Heart right ventricle (tissue), 16 donors: ENCODE results near the gene ANKRD24. TPM values are rescaled to one million over a fixed set of nuclear protein-coding genes. Genes with fewer than 3 reads are reported as not detected.
A peak's percentile ranks its signal among the peaks of the same experiment; 100 is the strongest.

Source experiments
- ATAC-seq, 8 donors: fragments of 200-7000 bp; cut with Tn5 transposase; one replicate each; pipeline ENCODE4 v1.9.1; 2020; ENCODE audit warnings: mild to moderate bottlenecking in 8 of 8, moderate library complexity in 8 of 8, moderate number of reproducible peaks in 1 of 8
- DNase-seq, 2 donors: peaks; one replicate each; pipeline ENCODE4 v3.0.0-alpha.2; 2020
- H3K27ac ChIP-seq, 10 donors: fragments of 200-600 bp; sonication (generic) in 2 of 10; one replicate each; pipeline versions ENCODE4 v1.5.0 to v1.8.0; 2020 to 2022; ENCODE audit warnings: mild to moderate bottlenecking in 3 of 10
- H3K27me3 ChIP-seq, 7 donors: fragments of 200-600 bp; one replicate each; pipeline ENCODE4 v1.8.0; 2021 to 2022; ENCODE audit warnings: mild to moderate bottlenecking in 2 of 7
- H3K36me3 ChIP-seq, 9 donors: fragments of 200-600 bp; sonication (generic) in 1 of 9; one replicate each; pipeline versions ENCODE4 v1.5.0 to v1.8.0; 2020 to 2022; ENCODE audit warnings: mild to moderate bottlenecking in 2 of 9
- H3K4me1 ChIP-seq, 9 donors: fragments of 200-600 bp; sonication (generic) in 1 of 9; one replicate each; pipeline versions ENCODE4 v1.5.0 to v1.8.0; 2020 to 2022; ENCODE audit warnings: mild to moderate bottlenecking in 4 of 9
- H3K4me3 ChIP-seq, 10 donors: fragments of 200-600 bp; sonication (generic) in 2 of 10; one replicate each; pipeline versions ENCODE4 v1.5.0 to v1.8.0; 2020 to 2022; ENCODE audit warnings: mild to moderate bottlenecking in 7 of 10, moderate library complexity in 2 of 10
- H3K9me3 ChIP-seq, 11 donors: fragments of 200-600 bp in 10 of 11; sonication (generic) in 2 of 11; one replicate each; pipeline versions ENCODE4 v1.5.0 to v1.8.0; 2013 to 2022; ENCODE audit warnings: mild to moderate bottlenecking in 2 of 11, control low read depth in 1 of 11, moderate library complexity in 1 of 11
- WGBS, 2 donors: extraction: QIAGEN DNeasy Blood & Tissue Kit; methylation state at CpG; one replicate each; pipeline ENCODE4 v1.1.7; 2013; ENCODE audit warnings: inconsistent platforms in 1 of 2; 5-methylcytosine and 5-hydroxymethylcytosine counted together
- intact Hi-C, 10 donors: fragments of 100-400 bp; cut with DNase I; formaldehyde crosslinking; loops; one replicate each; pipeline versions ENCODE4 v1.11.1 to v1.14.2; 2022
- polyA plus RNA-seq, 2 donors: library from polyadenylated mRNA; stranded (reverse); fragments of 200-250 nt; gene quantifications; one replicate each; pipeline ENCODE4 v1.2.3, GENCODE V29; 2013
- total RNA-seq, 10 donors: library from RNA; stranded (reverse); fragmentation: NEBNext Ultra II Directional in 3 of 10; extraction: Animal tissue kit (Norgen Biotek cat#: 25700) in 3 of 10; gene quantifications; one replicate each; pipeline versions ENCODE4 v1.2.1 to v1.2.4, GENCODE V29; 2021 to 2023
- TF ChIP-seq, protein P1 (sequence below), 9 donors: fragments of 200-600 bp; sonication (generic) in 2 of 9; IDR thresholded peaks; one replicate each; pipeline versions ENCODE4 v1.5.0 to v1.8.0; 2021 to 2022; ENCODE audit warnings: antibody characterized with exemption in 9 of 9, mild to moderate bottlenecking in 5 of 9, moderate library complexity in 1 of 9
- donor health status: Arrhythmogenic right ventricular cardiomyopathy.
- donor health status: ischemic (EF 13 %, LVEDD 7.1; RV severe dilation, severe dysfunction).
- donor health status: healthy with polysubstance abuse.
- donor health status: DM: no; HTN: yes; CAD: no.
- donor health status: DM: no; HTN: no; CAD: no.
- donor health status: ischemic (EF 25% LVEDD 6.9; RV normal size, moderate dysfunction).
- donor health status: ischemic (EF 25% LVEDD 5.7; RV mildly dilated, moderate dysfunction).
- donor health status: healthy.
- donor health status: DM: yes; HTN: yes; CAD: no.
- donor health status: Ischemic cardiomyopathy.
- donor health status: ischemic (EF 35%, LVEDD 5.7; RV mildly dilated, moderate dysfunction).
- donor health status: nonischemic (EF 11% LVEDD 7.7; RV severe dilation, severe dysfunction).
- donor health status: DM: yes; HTN: yes; CAD: no.
- donor health status: PGD.
- donor health status: ischemic (EF 29% LVEDD 5.4; RV normal size, mild dysfunction).
- donor health status: nonischemic (EF 23%, LVEDD 6.1; RV moderate dilation, normal function).

The ANKRD24 gene
- total and polyA plus RNA-seq, 12 donors: 0.12 to 1.0 (median 0.29) TPM

DNA sequence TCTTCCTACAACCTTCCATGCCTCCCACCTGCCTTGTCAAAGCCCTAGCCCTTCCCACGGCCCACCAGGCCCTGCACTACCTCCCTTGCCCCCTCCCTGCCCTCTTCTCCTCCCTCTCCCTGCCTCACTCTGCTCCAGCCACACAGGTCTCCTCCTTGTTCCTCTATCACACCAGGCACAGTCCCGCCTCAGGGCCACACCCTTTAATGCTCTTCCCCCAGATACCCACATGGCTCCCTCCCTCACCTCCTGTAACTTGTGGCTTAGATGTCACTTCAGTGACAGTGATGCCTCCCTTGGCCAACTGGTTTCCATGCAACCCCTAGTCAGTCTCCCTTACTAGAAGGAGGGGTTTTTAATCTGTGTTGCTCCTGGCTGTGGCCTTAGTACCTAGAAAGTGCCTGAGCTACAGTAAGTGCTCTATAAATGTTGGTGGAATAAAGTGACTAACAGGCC, 1.4 kb upstream of the ANKRD24 start:
- Histone ChIP-seq H3K4me1 (peaks cover 0 to 31% (median 20%) of the 10 kb centered on the region in 9 donors), H3K27me3 (no peaks in the 10 kb centered on the region), H3K36me3 (peaks cover 0 to 46% (median 6%) of the 10 kb centered on the region in 9 donors), H3K4me3 (peak overlapping the region in 4 of 10 donors; percentile 74 to 91 (median 77)), H3K27ac (peak overlapping the region in 1 of 10 donors; percentile 94), H3K9me3 (no peaks in the 10 kb centered on the region)
- no peak for ATAC-seq
- no peak for DNase-seq
- 76 to 84% methylated on average over 2 of the region's 2 CpGs for WGBS, 2 donors
- TF ChIP-seq, protein P1, sequence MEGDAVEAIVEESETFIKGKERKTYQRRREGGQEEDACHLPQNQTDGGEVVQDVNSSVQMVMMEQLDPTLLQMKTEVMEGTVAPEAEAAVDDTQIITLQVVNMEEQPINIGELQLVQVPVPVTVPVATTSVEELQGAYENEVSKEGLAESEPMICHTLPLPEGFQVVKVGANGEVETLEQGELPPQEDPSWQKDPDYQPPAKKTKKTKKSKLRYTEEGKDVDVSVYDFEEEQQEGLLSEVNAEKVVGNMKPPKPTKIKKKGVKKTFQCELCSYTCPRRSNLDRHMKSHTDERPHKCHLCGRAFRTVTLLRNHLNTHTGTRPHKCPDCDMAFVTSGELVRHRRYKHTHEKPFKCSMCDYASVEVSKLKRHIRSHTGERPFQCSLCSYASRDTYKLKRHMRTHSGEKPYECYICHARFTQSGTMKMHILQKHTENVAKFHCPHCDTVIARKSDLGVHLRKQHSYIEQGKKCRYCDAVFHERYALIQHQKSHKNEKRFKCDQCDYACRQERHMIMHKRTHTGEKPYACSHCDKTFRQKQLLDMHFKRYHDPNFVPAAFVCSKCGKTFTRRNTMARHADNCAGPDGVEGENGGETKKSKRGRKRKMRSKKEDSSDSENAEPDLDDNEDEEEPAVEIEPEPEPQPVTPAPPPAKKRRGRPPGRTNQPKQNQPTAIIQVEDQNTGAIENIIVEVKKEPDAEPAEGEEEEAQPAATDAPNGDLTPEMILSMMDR (IDR thresholded peaks at IDR 0.05): no peak
- intact Hi-C loops: loop anchor here in 1 of 10 donors (5.0 kb wide), 1 partner anchor 194 kb away; the partner anchor contains the start of gene EEF2

DNA sequence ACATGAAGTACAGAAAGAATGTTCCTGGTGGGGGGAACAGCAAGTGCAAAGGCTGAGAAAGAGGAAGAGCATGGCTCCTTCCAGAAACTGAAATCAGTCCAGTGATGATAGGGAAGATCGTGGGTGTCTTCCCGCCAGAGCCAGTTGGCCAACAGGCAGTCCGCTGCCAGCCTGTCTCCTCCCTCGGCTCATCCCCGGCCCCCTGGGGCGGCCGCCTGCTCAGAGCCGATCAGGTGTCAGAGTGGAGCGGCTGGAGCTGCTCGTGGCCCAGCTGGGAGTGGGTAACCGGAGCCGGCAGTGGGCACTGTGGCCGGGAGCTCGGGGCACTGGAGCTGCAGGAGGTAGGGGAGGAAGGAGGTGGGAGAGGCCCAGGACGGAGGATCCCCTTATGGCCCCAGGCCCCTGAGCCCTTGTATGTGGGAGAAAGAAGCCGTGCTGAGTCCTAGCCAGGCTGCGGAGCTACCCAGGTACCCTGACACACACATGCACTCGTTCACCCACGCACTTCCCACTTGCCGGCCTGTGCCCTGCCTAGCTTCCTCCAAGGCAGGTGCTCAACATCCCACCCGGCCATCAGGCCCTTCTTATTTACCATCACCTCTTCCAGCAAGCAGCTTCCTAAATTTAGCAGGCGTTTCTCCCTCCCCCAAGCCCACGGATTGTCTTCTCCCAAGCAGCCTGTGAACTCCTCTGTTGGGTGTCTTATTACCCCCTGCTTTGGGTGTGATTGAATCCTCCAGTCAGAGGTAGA, 1.7 kb downstream of the ANKRD24 start:
- Histone ChIP-seq H3K27ac (no peak overlapping the region), H3K27me3 (no peaks in the 10 kb centered on the region), H3K36me3 (peaks cover 0 to 16% (median 2%) of the 10 kb centered on the region in 9 donors), H3K9me3 (no peaks in the 10 kb centered on the region), H3K4me3 (no peak overlapping the region), H3K4me1 (peaks cover 0 to 37% (median 20%) of the 10 kb centered on the region in 9 donors)
- intact Hi-C loops: loop anchor here in 1 of 10 donors (5.0 kb wide), 1 partner anchor 197 kb away; the partner anchor contains the start of gene EEF2
- ATAC-seq (no peak), DNase-seq (no peak)
- WGBS, 2 donors: 32 to 37% methylated on average over 23 of the region's 23 CpGs
- TF ChIP-seq, protein P1 (IDR thresholded peaks at IDR 0.05): no peak

- no peak for ATAC-seq
- H3K4me1 ChIP-seq: peaks cover 0 to 37% (median 20%) of the 10 kb centered on the region in 9 donors
- TF ChIP-seq, protein P1 (IDR thresholded peaks at IDR 0.05): no peak
- H3K9me3 ChIP-seq: no peaks in the 10 kb centered on the region
- no peak for DNase-seq
- no peak overlapping the region for H3K27ac ChIP-seq
- intact Hi-C loops: loop anchor here in 1 of 10 donors (5.0 kb wide), 1 partner anchor 198 kb away; the partner anchor contains the start of gene EEF2
- H3K27me3 ChIP-seq: no peaks in the 10 kb centered on the region
- no peak overlapping the region for H3K4me3 ChIP-seq
- H3K36me3 ChIP-seq: peaks cover 0 to 9% (median 0%) of the 10 kb centered on the region in 9 donors
- 91 to 95% methylated on average over 2 of the region's 2 CpGs for WGBS, 2 donors
Measured at GRCh38 chr19:4184718-4185352, 2.3 kb downstream of the ANKRD24 start.

- peaks cover 0 to 2% (median 0%) of the 10 kb centered on the region in 9 donors for H3K36me3 ChIP-seq
- WGBS, 2 donors: 71 to 72% methylated on average over 9 of the region's 9 CpGs
- no peaks in the 10 kb centered on the region for H3K27me3 ChIP-seq
- H3K4me3 ChIP-seq: no peak overlapping the region
- H3K4me1 ChIP-seq: peaks cover 0 to 32% (median 20%) of the 10 kb centered on the region in 9 donors
- intact Hi-C loops: no loop called here
- no peak overlapping the region for H3K27ac ChIP-seq
- DNase-seq (no peak), ATAC-seq (no peak)
- no peaks in the 10 kb centered on the region for H3K9me3 ChIP-seq
- TF ChIP-seq, protein P1 (IDR thresholded peaks at IDR 0.05): no peak
Measured at GRCh38 chr19:4185413-4186086, 3.1 kb downstream of the ANKRD24 start.
